ENCODE data around the gene CMSS1. TPM values are rescaled to one million over a fixed set of nuclear protein-coding genes. Genes with fewer than 3 reads are reported as not detected.

The CMSS1 gene
- total RNA-seq, 1 experiment from 2014 or later: 70.6 TPM

- TF ChIP-seq CDX4 (CRISPR knock-in tag; IDR thresholded peaks at IDR 0.05; ENCODE audit: borderline replicate concordance): no peak
- TF ChIP-seq FOXJ3 (CRISPR knock-in tag; IDR thresholded peaks at IDR 0.05; ENCODE audit: borderline replicate concordance): no peak
- TF ChIP-seq ATF2 (CRISPR knock-in tag; IDR thresholded peaks at IDR 0.05; ENCODE audit: borderline replicate concordance, low read depth): no peak
- TF ChIP-seq IRF1 (CRISPR knock-in tag; IDR thresholded peaks at IDR 0.05): no peak
Observed at GRCh38 chr3:100127792-100128191, 310.1 kb downstream of the CMSS1 start (continued).

GRCh38 chr3:100128565-100128964 is 310.9 kb downstream of the CMSS1 start:
- TF ChIP-seq ZNF396 (CRISPR knock-in tag; IDR thresholded peaks at IDR 0.05; ENCODE audit: borderline replicate concordance): no peak
- no peak for TF ChIP-seq CTCF (IDR thresholded peaks at IDR 0.05)
- TF ChIP-seq NFATC4 (CRISPR knock-in tag; IDR thresholded peaks at IDR 0.05): no peak
- no peak for TF ChIP-seq USF2 (CRISPR knock-in tag; IDR thresholded peaks at IDR 0.05)
- no peak for TF ChIP-seq TCF7 (CRISPR knock-in tag; IDR thresholded peaks at IDR 0.05; ENCODE audit: low read depth)
- TF ChIP-seq ARID4B (CRISPR knock-in tag; IDR thresholded peaks at IDR 0.05; ENCODE audit: borderline replicate concordance): no peak
- no peak for TF ChIP-seq SP1 (CRISPR knock-in tag; conservative IDR thresholded peaks at IDR 0.05)
- no peak for TF ChIP-seq ZNF121 (CRISPR knock-in tag; IDR thresholded peaks at IDR 0.05)
- no peak for TF ChIP-seq FOXP4 (CRISPR knock-in tag; IDR thresholded peaks at IDR 0.05)
- no peak for TF ChIP-seq NR3C1 (CRISPR knock-in tag; conservative IDR thresholded peaks at IDR 0.05; ENCODE audit: low read depth)
- no peak for TF ChIP-seq EMX1 (CRISPR knock-in tag; IDR thresholded peaks at IDR 0.05)
- TF ChIP-seq NFE2L1 (CRISPR knock-in tag; IDR thresholded peaks at IDR 0.05): no peak
- no peak for TF ChIP-seq ZNF232 (CRISPR knock-in tag; IDR thresholded peaks at IDR 0.05)
- H3K4me1 Mint-ChIP-seq: no peaks in the 10 kb centered on the region
- H3K27ac Mint-ChIP-seq: no peak overlapping the region
- POLR2A ChIA-PET: no interaction called here
- DNase-seq (ENCODE audit: low spot score) (no peak), ATAC-seq (no peak)
- no peaks in the 10 kb centered on the region for H3K9me3 Mint-ChIP-seq
- H3K27me3 Mint-ChIP-seq (ENCODE audit: low read depth): no peaks in the 10 kb centered on the region
- H3K36me3 Mint-ChIP-seq: no peaks in the 10 kb centered on the region
- CTCF ChIA-PET: no interaction called here
- no peak overlapping the region for H3K4me3 Mint-ChIP-seq
